Gastrocnemius medialis (tissue), 4 donors: Measurements from ENCODE around the gene SYTL2. TPM values are rescaled to one million over a fixed set of nuclear protein-coding genes. Genes with fewer than 3 reads are reported as not detected.

Experiments
- ATAC-seq, 2 donors: fragments of 150-250 bp; one replicate each; pipeline ENCODE4 v1.9.1; 2016
- DNase-seq, 2 donors: peaks; one replicate each; pipeline ENCODE4 v3.0.0-alpha.2; 2019
- H3K27ac ChIP-seq, 4 donors: fragments of 200-600 bp; sonication (generic); 1 replicate in 1 of 4; 2 replicates in 3 of 4; pipeline ENCODE4 v1.5.1; 2016 to 2018; ENCODE audit warnings: mild to moderate bottlenecking in 2 of 4, moderate library complexity in 1 of 4
- H3K27me3 ChIP-seq, 3 donors: fragments of 200-600 bp; sonication (generic) in 2 of 3; 1 replicate in 1 of 3; 2 replicates in 2 of 3; pipeline versions ENCODE4 v1.5.1 to v1.6.0; 2016 to 2019; ENCODE audit warnings: mild to moderate bottlenecking in 1 of 3, moderate library complexity in 1 of 3
- H3K36me3 ChIP-seq, 2 donors: fragments of 200-600 bp; sonication (generic) in 1 of 2; one replicate each; pipeline ENCODE4 v1.5.1; 2017 to 2018
- H3K4me1 ChIP-seq, 2 donors: fragments of 200-600 bp; sonication (generic) in 1 of 2; one replicate each; pipeline ENCODE4 v1.5.1; 2016 to 2017; ENCODE audit warnings: mild to moderate bottlenecking in 2 of 2
- H3K4me3 ChIP-seq, 4 donors: fragments of 200-600 bp; sonication (generic) in 3 of 4; 1 replicate in 1 of 4; 2 replicates in 3 of 4; pipeline ENCODE4 v1.5.1; 2016 to 2019; ENCODE audit warnings: mild to moderate bottlenecking in 2 of 4
- H3K9me3 ChIP-seq, 3 donors: fragments of 200-600 bp; sonication (generic) in 2 of 3; 1 replicate in 1 of 3; 2 replicates in 2 of 3; pipeline ENCODE4 v1.5.1; 2016 to 2019
- POLR2A ChIP-seq, 2 donors: fragments of 450-650 bp; IDR thresholded peaks; one replicate each; pipeline ENCODE4 v1.6.1; 2017; ENCODE audit warnings: antibody characterized with exemption in 2 of 2, mild to moderate bottlenecking in 2 of 2, moderate library complexity in 2 of 2
- in situ Hi-C, 4 donors: fragments of 200-750 bp; cut with MboI; loops; one replicate each; pipeline versions ENCODE4 v1.15.0 to v1.8.0; 2017; ENCODE audit warnings: low sequenced_read_pairs in 4 of 4
- intact Hi-C: fragments of 100-400 bp; cut with DNase I; formaldehyde crosslinking; loops from one replicate; pipeline ENCODE4 v1.15.1; 2023; ENCODE audit warnings: low total_unique reads
- total RNA-seq, 4 donors: library from RNA; depleted of rRNA; stranded (reverse); fragments of >200 nt; gene quantifications; one replicate each; pipeline versions ENCODE4 v1.1.0 to v1.2.3, GENCODE V29; 2016
- TF ChIP-seq, protein P1 (sequence below), 5 experiments: fragments of 450-650 bp in 3 of 5; fragments of 200-600 bp in 2 of 5; sonication (generic) in 2 of 5; IDR thresholded peaks in 4 of 5; conservative IDR thresholded peaks in 1 of 5; 1 replicate in 4 of 5; 2 replicates in 1 of 5; pipeline ENCODE4 v1.5.1; 2016 to 2019; ENCODE audit warnings: antibody characterized with exemption in 5 of 5, mild to moderate bottlenecking in 3 of 5, moderate library complexity in 3 of 5

The SYTL2 gene
- total RNA-seq, 4 donors from 2014 or later = 0.97 to 11.9 (median 2.7) TPM

DNA sequence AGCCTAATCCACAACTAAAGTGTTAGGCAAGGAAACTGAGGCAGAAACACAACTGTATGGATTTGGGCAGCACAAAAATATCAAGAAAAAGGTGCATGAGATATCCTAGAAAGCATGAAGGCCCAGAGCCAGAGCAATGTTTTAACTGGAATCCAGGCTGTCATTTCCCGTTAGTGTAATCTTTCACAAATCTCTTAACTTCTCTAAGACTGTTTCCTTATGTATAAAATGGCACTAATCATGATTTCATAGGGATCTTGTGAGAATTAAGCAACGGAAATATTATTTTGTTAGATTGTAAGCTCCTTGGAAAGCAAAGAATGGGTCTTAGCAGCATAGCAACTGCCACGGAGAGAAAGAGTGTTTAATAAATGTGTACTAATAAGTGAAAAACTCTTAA is 14.7 kb upstream of the SYTL2 start:
- DNase-seq = no peak
- Histone ChIP-seq H3K4me3 (no peak overlapping the region), H3K27ac (no peak overlapping the region), H3K9me3 (no peaks in the 10 kb centered on the region), H3K36me3 (no peaks in the 10 kb centered on the region), H3K27me3 (no peaks in the 10 kb centered on the region), H3K4me1 (no peaks in the 10 kb centered on the region)
- in situ Hi-C loops (loop anchor here in 3 of 4 donors (25.0 kb wide), 2 partner anchors 213 to 238 kb away; no protein-coding TSS in a partner anchor), intact Hi-C loops (loop anchor here (10.0 kb wide), 1 partner anchor 231 kb away; no protein-coding TSS in a partner anchor)
- TF ChIP-seq, protein P1, sequence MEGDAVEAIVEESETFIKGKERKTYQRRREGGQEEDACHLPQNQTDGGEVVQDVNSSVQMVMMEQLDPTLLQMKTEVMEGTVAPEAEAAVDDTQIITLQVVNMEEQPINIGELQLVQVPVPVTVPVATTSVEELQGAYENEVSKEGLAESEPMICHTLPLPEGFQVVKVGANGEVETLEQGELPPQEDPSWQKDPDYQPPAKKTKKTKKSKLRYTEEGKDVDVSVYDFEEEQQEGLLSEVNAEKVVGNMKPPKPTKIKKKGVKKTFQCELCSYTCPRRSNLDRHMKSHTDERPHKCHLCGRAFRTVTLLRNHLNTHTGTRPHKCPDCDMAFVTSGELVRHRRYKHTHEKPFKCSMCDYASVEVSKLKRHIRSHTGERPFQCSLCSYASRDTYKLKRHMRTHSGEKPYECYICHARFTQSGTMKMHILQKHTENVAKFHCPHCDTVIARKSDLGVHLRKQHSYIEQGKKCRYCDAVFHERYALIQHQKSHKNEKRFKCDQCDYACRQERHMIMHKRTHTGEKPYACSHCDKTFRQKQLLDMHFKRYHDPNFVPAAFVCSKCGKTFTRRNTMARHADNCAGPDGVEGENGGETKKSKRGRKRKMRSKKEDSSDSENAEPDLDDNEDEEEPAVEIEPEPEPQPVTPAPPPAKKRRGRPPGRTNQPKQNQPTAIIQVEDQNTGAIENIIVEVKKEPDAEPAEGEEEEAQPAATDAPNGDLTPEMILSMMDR (IDR thresholded peaks at IDR 0.05 in 4 of 5, conservative IDR thresholded peaks at IDR 0.05 in 1 of 5) = no peak
- no peak for TF ChIP-seq POLR2A (IDR thresholded peaks at IDR 0.05)
- ATAC-seq = no peak

DNA sequence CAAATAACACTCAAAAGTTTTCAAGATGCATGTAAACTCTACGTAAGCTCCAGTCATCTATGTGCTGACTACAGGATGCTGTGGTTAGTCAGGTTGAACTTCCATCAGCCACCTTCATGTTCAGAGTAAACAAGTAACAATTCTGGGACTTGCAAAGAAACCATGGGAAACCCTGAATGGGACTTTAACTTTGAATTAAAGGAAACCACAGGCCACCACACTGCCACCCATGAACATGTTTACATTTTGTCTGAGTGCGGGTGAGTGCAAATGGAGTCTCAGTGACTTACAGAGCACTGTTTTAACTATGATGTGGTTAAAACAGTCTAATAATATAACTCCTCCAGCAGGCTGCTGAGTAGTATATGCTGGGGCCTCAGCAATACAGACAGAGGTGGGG is 12.9 kb upstream of the SYTL2 start:
- intact Hi-C loops = loop anchor here (10.0 kb wide), 1 partner anchor 229 kb away; no protein-coding TSS in a partner anchor
- no peak for TF ChIP-seq POLR2A (IDR thresholded peaks at IDR 0.05)
- TF ChIP-seq, protein P1 (IDR thresholded peaks at IDR 0.05 in 4 of 5, conservative IDR thresholded peaks at IDR 0.05 in 1 of 5) = no peak
- in situ Hi-C loops = no loop called here
- no peak for DNase-seq
- no peak overlapping the region for H3K4me3 ChIP-seq
- no peak for ATAC-seq
- H3K9me3 ChIP-seq = no peaks in the 10 kb centered on the region
- no peak overlapping the region for H3K27ac ChIP-seq
- H3K27me3 ChIP-seq = no peaks in the 10 kb centered on the region
- H3K4me1 ChIP-seq = no peaks in the 10 kb centered on the region
- H3K36me3 ChIP-seq = no peaks in the 10 kb centered on the region

DNA sequence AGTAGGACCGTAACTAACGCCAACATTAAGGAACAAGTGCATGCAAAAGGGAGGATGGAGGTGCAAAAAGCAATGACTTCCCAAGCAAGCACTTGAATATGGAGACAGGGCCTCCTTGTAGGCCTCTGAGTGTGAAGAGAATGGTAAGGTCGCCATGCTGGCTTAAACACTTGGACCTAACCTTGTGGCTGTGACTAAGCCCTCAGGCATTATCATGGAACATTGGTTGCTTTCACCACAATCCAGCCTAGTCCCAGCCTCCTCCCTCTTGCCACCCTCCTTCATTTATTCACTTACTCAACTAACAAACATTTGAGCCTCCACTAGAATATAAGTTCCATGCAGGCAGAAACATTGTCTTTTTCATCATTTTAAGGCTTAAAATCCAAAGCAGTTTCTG is 11.9 kb upstream of the SYTL2 start:
- Histone ChIP-seq H3K27ac (no peak overlapping the region), H3K4me1 (no peaks in the 10 kb centered on the region), H3K36me3 (no peaks in the 10 kb centered on the region), H3K9me3 (no peaks in the 10 kb centered on the region), H3K4me3 (no peak overlapping the region), H3K27me3 (no peaks in the 10 kb centered on the region)
- no peak for DNase-seq
- no peak for TF ChIP-seq POLR2A (IDR thresholded peaks at IDR 0.05)
- TF ChIP-seq, protein P1 (IDR thresholded peaks at IDR 0.05 in 4 of 5, conservative IDR thresholded peaks at IDR 0.05 in 1 of 5) = no peak
- in situ Hi-C loops = no loop called here
- no peak for ATAC-seq
- intact Hi-C loops = loop anchor here (10.0 kb wide), 1 partner anchor 228 kb away; no protein-coding TSS in a partner anchor

- intact Hi-C loops = loop anchor here (10.0 kb wide), 1 partner anchor 227 kb away; no protein-coding TSS in a partner anchor
- no peak overlapping the region for H3K4me3 ChIP-seq
- in situ Hi-C loops = no loop called here
- DNase-seq (no peak), ATAC-seq (no peak)
- no peaks in the 10 kb centered on the region for H3K4me1 ChIP-seq
- H3K27me3 ChIP-seq = no peaks in the 10 kb centered on the region
- no peaks in the 10 kb centered on the region for H3K36me3 ChIP-seq
- no peak for TF ChIP-seq POLR2A (IDR thresholded peaks at IDR 0.05)
- TF ChIP-seq, protein P1 (IDR thresholded peaks at IDR 0.05 in 4 of 5, conservative IDR thresholded peaks at IDR 0.05 in 1 of 5) = no peak
- no peak overlapping the region for H3K27ac ChIP-seq
- H3K9me3 ChIP-seq = no peaks in the 10 kb centered on the region
Observed at GRCh38 chr11:85821636-85822035, 10.7 kb upstream of the SYTL2 start.

- Histone ChIP-seq H3K4me3 (no peak overlapping the region), H3K27me3 (no peaks in the 10 kb centered on the region), H3K9me3 (no peaks in the 10 kb centered on the region), H3K27ac (no peak overlapping the region), H3K36me3 (no peaks in the 10 kb centered on the region), H3K4me1 (no peaks in the 10 kb centered on the region)
- no peak for TF ChIP-seq POLR2A (IDR thresholded peaks at IDR 0.05)
- TF ChIP-seq, protein P1 (IDR thresholded peaks at IDR 0.05 in 4 of 5, conservative IDR thresholded peaks at IDR 0.05 in 1 of 5) = no peak
- ATAC-seq (no peak), DNase-seq (no peak)
- in situ Hi-C loops = no loop called here
- intact Hi-C loops = loop anchor here (10.0 kb wide), 1 partner anchor 125 kb away; no protein-coding TSS in a partner anchor
Observed at GRCh38 chr11:85819441-85819840, 8.5 kb upstream of the SYTL2 start.
